ENCODE results near the gene PPP2R5D.

The PPP2R5D gene

GRCh38 chr6:43058531-43058930 is 74.2 kb downstream of the PPP2R5D start:
- H3K4me1 ChIP-seq (ENCODE audit: insufficient read depth, low read length, severe bottlenecking): peaks cover 30% of the 10 kb centered on the region
- peak overlapping the region; percentile 4 for H3K27ac ChIP-seq (ENCODE audit: low read depth, low read length, poor library complexity, severe bottlenecking)
- H3K9ac ChIP-seq (ENCODE audit: low read length): peak overlapping the region; percentile 97
- H2AFZ ChIP-seq (ENCODE audit: low read length): no peak overlapping the region
- H3K9me2 ChIP-seq (ENCODE audit: low read depth, low read length): no peaks in the 10 kb centered on the region
- H3K27me3 ChIP-seq (ENCODE audit: insufficient read depth, low read length): no peaks in the 10 kb centered on the region
- no peaks in the 10 kb centered on the region for H4K20me1 ChIP-seq (ENCODE audit: insufficient read depth, low read length)
- peak overlapping the region; percentile 97 for H3K4me2 ChIP-seq (ENCODE audit: low read length)
- TF ChIP-seq CTCF (IDR thresholded peaks at IDR 0.05; ENCODE audit: low read length): no peak
- no peak for TF ChIP-seq EZH2 (IDR thresholded peaks at IDR 0.05; ENCODE audit: borderline replicate concordance, low read length)
- peaks cover 16% of the 10 kb centered on the region for H3K36me3 ChIP-seq (ENCODE audit: insufficient read depth, low read length)
- H3K79me2 ChIP-seq (ENCODE audit: insufficient read depth, low read length): peaks cover 12% of the 10 kb centered on the region
- H3K9me3 ChIP-seq (ENCODE audit: low read length): no peaks in the 10 kb centered on the region
- H3F3A ChIP-seq (ENCODE audit: insufficient read depth, low read length): no peaks in the 10 kb centered on the region
- H3K4me3 ChIP-seq (ENCODE audit: low read depth, low read length, poor library complexity, severe bottlenecking): peak overlapping the region; percentile 96

GRCh38 chr6:43059168-43060033 is 75.0 kb downstream of the PPP2R5D start, which contains the start of the genes KLC4 and MRPL2:
TSS of gene KLC4 (plus strand) at chr6:43059631. CDS start at chr6:43061336, 1,705 bp downstream.
TSS of gene MRPL2 (minus strand) at chr6:43059434. CDS start at chr6:43059381, 53 bp downstream.
- peak within 1 kb of the TSS; percentile 96 for H3K4me3 ChIP-seq (ENCODE audit: low read depth, low read length, poor library complexity, severe bottlenecking)
- H3K9ac ChIP-seq (ENCODE audit: low read length): peak within 1 kb of the TSS; percentile 97
- no peak within 1 kb of the TSS for H2AFZ ChIP-seq (ENCODE audit: low read length)

More at GRCh38 chr6:43059168-43060033, 75.0 kb downstream of the PPP2R5D start, which contains the start of the genes KLC4 and MRPL2:
- peaks cover 12% of the 10 kb centered on the region for H3K79me2 ChIP-seq (ENCODE audit: insufficient read depth, low read length)
- no peaks in the 10 kb centered on the region for H3F3A ChIP-seq (ENCODE audit: insufficient read depth, low read length)
- H3K27me3 ChIP-seq (ENCODE audit: insufficient read depth, low read length): no peaks in the 10 kb centered on the region
- H3K4me1 ChIP-seq (ENCODE audit: insufficient read depth, low read length, severe bottlenecking): peaks cover 23% of the 10 kb centered on the region
- H3K9me2 ChIP-seq (ENCODE audit: low read depth, low read length): no peaks in the 10 kb centered on the region
- no peaks in the 10 kb centered on the region for H3K9me3 ChIP-seq (ENCODE audit: low read length)
- peak within 1 kb of the TSS; percentile 63 for H3K27ac ChIP-seq (ENCODE audit: low read depth, low read length, poor library complexity, severe bottlenecking)
- no peaks in the 10 kb centered on the region for H4K20me1 ChIP-seq (ENCODE audit: insufficient read depth, low read length)
- H3K4me2 ChIP-seq (ENCODE audit: low read length): peak within 1 kb of the TSS; percentile 100
- no peak for TF ChIP-seq EZH2 (IDR thresholded peaks at IDR 0.05; ENCODE audit: borderline replicate concordance, low read length)
- TF ChIP-seq CTCF (IDR thresholded peaks at IDR 0.05; ENCODE audit: low read length): no peak
- H3K36me3 ChIP-seq (ENCODE audit: insufficient read depth, low read length): peaks cover 16% of the 10 kb centered on the region

All from OCI-LY1 (cell line).